Activated T-helper 17 cell treated with anti-CD3 and anti-CD28 coated beads, Interleukin-2, amount 50 U/mL, for 72 hours (primary cell): ENCODE measurements around the gene KRT20. TPM values are rescaled to one million over a fixed set of nuclear protein-coding genes. Genes with fewer than 3 reads are reported as not detected.

ENCODE experiments used
- total RNA-seq, 2 donors: library from RNA; stranded (reverse); gene quantifications; one replicate each; pipeline ENCODE4 v1.2.3, GENCODE V29; 2022

KRT20 gene
- total RNA-seq, 2 donors from 2014 or later, result not detected

Other genes with a start within 250 kb of the KRT20 start
- gene SMARCE1, start 237.4 kb downstream of the KRT20 start, total RNA-seq, result 10 to 100 TPM; 82.1 to 85.5 TPM
- gene KRT222, start 220.1 kb downstream of the KRT20 start, total RNA-seq, result not detected
- gene KRT24, start 181.5 kb downstream of the KRT20 start, total RNA-seq, result not detected
- not detected for gene KRT25, start 129.9 kb downstream of the KRT20 start, total RNA-seq
- not detected for gene KRT26, start 113.0 kb downstream of the KRT20 start, total RNA-seq
- gene KRT27, start 102.7 kb downstream of the KRT20 start, total RNA-seq, result not detected
- gene KRT28, start 85.3 kb downstream of the KRT20 start, total RNA-seq, result not detected
- gene KRT10, start 62.6 kb downstream of the KRT20 start, total RNA-seq, result 10 to 100 TPM; 29.0 to 45.9 TPM
- gene KRT12, start 18.0 kb downstream of the KRT20 start, total RNA-seq, result not detected
- under 1 TPM in 1 of 2 donors, not detected in 1; 0.50 TPM for gene KRT23, start 52.4 kb upstream of the KRT20 start, total RNA-seq
- gene KRT39, start 81.7 kb upstream of the KRT20 start, total RNA-seq, result not detected
- gene KRT40, start 99.1 kb upstream of the KRT20 start, total RNA-seq, result not detected
- gene KRTAP3-3, start 108.9 kb upstream of the KRT20 start, total RNA-seq, result not detected
- gene KRTAP3-2, start 114.7 kb upstream of the KRT20 start, total RNA-seq, result not detected
- gene KRTAP3-1, start 123.9 kb upstream of the KRT20 start, total RNA-seq, result not detected
- not detected for gene KRTAP1-5, start 142.0 kb upstream of the KRT20 start, total RNA-seq
- not detected for gene KRTAP1-4, start 145.0 kb upstream of the KRT20 start, total RNA-seq
- gene KRTAP1-3, start 149.6 kb upstream of the KRT20 start, total RNA-seq, result not detected
- gene KRTAP1-1, start 156.2 kb upstream of the KRT20 start, total RNA-seq, result not detected
- gene KRTAP2-1, start 162.1 kb upstream of the KRT20 start, total RNA-seq, result not detected
- not detected for gene KRTAP2-2, start 170.0 kb upstream of the KRT20 start, total RNA-seq
- not detected for gene KRTAP2-3, start 174.9 kb upstream of the KRT20 start, total RNA-seq
- not detected for gene KRTAP2-4, start 180.6 kb upstream of the KRT20 start, total RNA-seq
- gene KRTAP4-7, start 198.9 kb upstream of the KRT20 start, total RNA-seq, result not detected
- gene KRTAP4-8, start 212.9 kb upstream of the KRT20 start, total RNA-seq, result not detected
- not detected for gene KRTAP4-16, start 217.0 kb upstream of the KRT20 start, total RNA-seq
- not detected for gene KRTAP4-9, start 220.1 kb upstream of the KRT20 start, total RNA-seq
- not detected for gene KRTAP4-11, start 233.1 kb upstream of the KRT20 start, total RNA-seq
- gene KRTAP4-12, start 238.9 kb upstream of the KRT20 start, total RNA-seq, result not detected